Amniotic stem cell (primary cell): ENCODE data around the gene PTEN.
"Not testable (repeated sequence)": the region's sequence is repeated elsewhere in the genome, so short reads cannot be mapped to it uniquely, and the experiment has no call there.

Source experiments
- DNase-seq: peaks from one replicate; lab custom pipeline; 2025; lab: John Stamatoyannopoulos, UW

Gene PTEN

GRCh38 chr10:87863053-87863943 is at the start of gene PTEN, which contains the start of gene KLLN:
TSS of gene PTEN (plus strand) at chr10:87863625. CDS start at chr10:87864470, 845 bp downstream.
TSS of gene KLLN (minus strand) at chr10:87863533. CDS start at chr10:87862487, 1,046 bp downstream.
- DNase-seq, result peak; percentile 90

- DNase-seq, result no peak
These were observed 47.1 kb upstream of the PTEN start for GRCh38 chr10:87816163-87816897.

- DNase-seq, result no peak
These were observed 46.4 kb upstream of the PTEN start for GRCh38 chr10:87816898-87817608.

- DNase-seq, result peak; percentile 62
These were observed 45.6 kb upstream of the PTEN start, which contains the start of gene ATAD1 for GRCh38 chr10:87817609-87818504. TSS of gene ATAD1 (minus strand) at chr10:87818226. CDS start at chr10:87814599, 3,627 bp downstream.

GRCh38 chr10:87818505-87819288 is 44.7 kb upstream of the PTEN start:
- DNase-seq, result no peak

GRCh38 chr10:87819289-87819585 is 44.2 kb upstream of the PTEN start:
- DNase-seq, result no peak

- no peak for DNase-seq
These were observed 36.8 kb upstream of the PTEN start for GRCh38 chr10:87826653-87827052.

- no peak for DNase-seq
These were observed 35.7 kb upstream of the PTEN start for GRCh38 chr10:87827681-87828080.

- not testable (repeated sequence) for DNase-seq
These were observed 34.4 kb upstream of the PTEN start for GRCh38 chr10:87829051-87829450.

GRCh38 chr10:87829986-87830729 is 33.3 kb upstream of the PTEN start:
- DNase-seq, result no peak

- no peak for DNase-seq
These were observed 27.3 kb upstream of the PTEN start for GRCh38 chr10:87836098-87836497.

- no peak for DNase-seq
These were observed 26.0 kb upstream of the PTEN start for GRCh38 chr10:87837445-87837844.

- DNase-seq, result no peak
These were observed 24.8 kb upstream of the PTEN start for GRCh38 chr10:87838650-87839049.

GRCh38 chr10:87841186-87841585 is 22.2 kb upstream of the PTEN start:
- DNase-seq, result no peak

- no peak for DNase-seq
These were observed 21.2 kb upstream of the PTEN start for GRCh38 chr10:87842220-87842641.

- DNase-seq, result peak; percentile 51
These were observed 20.5 kb upstream of the PTEN start for GRCh38 chr10:87842776-87843497.

GRCh38 chr10:87843714-87844113 is 19.7 kb upstream of the PTEN start:
- DNase-seq, result no peak

GRCh38 chr10:87844837-87845623 is 18.4 kb upstream of the PTEN start:
- no peak for DNase-seq
